VCaP (cell line): ENCODE measurements around the gene RTP5.
"Not testable (repeated sequence)": the region's sequence is repeated elsewhere in the genome, so short reads cannot be mapped to it uniquely, and the experiment has no call there.

ENCODE experiments used
- H3K27ac ChIP-seq: fragments of 450-650 bp; 2 replicates; pipeline ENCODE4 v1.5.1; 2017
- CTCF ChIP-seq: fragments of 450-650 bp; conservative IDR thresholded peaks from 2 replicates; pipeline ENCODE4 v1.5.1; 2017; ENCODE audit warnings: mild to moderate bottlenecking, moderate library complexity

Gene RTP5

GRCh38 chr2:241906826-241907570, 37.5 kb downstream of the RTP5 start:
- no peak for TF ChIP-seq CTCF
- H3K27ac ChIP-seq = no peak overlapping the region

GRCh38 chr2:241907831-241908230, 38.3 kb downstream of the RTP5 start:
- not testable (repeated sequence) for H3K27ac ChIP-seq

GRCh38 chr2:241908686-241909420, 39.3 kb downstream of the RTP5 start:
- no peak overlapping the region for H3K27ac ChIP-seq
- TF ChIP-seq CTCF = no peak

- no peak for TF ChIP-seq CTCF
- no peak overlapping the region for H3K27ac ChIP-seq
Measured at GRCh38 chr2:241909769-241910168, 40.2 kb downstream of the RTP5 start.

- TF ChIP-seq CTCF = no peak
- H3K27ac ChIP-seq = no peak overlapping the region
Measured at GRCh38 chr2:241910604-241911520, 41.3 kb downstream of the RTP5 start.

GRCh38 chr2:241911551-241911950, 42.0 kb downstream of the RTP5 start:
- TF ChIP-seq CTCF = no peak
- H3K27ac ChIP-seq = no peak overlapping the region

- TF ChIP-seq CTCF = no peak
- H3K27ac ChIP-seq = no peak overlapping the region
Measured at GRCh38 chr2:241912021-241912555, 42.6 kb downstream of the RTP5 start.
